K562 (cell line): ENCODE results near the gene EME1. TPM values are rescaled to one million over a fixed set of nuclear protein-coding genes. Genes with fewer than 3 reads are reported as not detected.

Experiments
- ADNP ChIP-seq: fragments of 200-800 bp; sonication (Bioruptor generic); IDR thresholded peaks from 2 replicates; pipeline ENCODE4 v1.6.1; 2016; ENCODE audit warnings: missing genetic modification characterization, missing compliant biosample characterization
- ATF6 ChIP-seq: sonication (generic); formaldehyde crosslinking; IDR thresholded peaks from 2 replicates; pipeline ENCODE4 v1.4.0; 2020; ENCODE audit warnings: mild to moderate bottlenecking, missing genetic modification reagents
- CSDE1 ChIP-seq, 2 experiments: fragments of 450-650 bp; IDR thresholded peaks; 2 replicates each; pipeline ENCODE4 v1.6.1; 2016; ENCODE audit warnings: mild to moderate bottlenecking in 1 of 2
- ELF1 ChIP-seq: fragments of 200-800 bp; sonication (Bioruptor generic); IDR thresholded peaks from 2 replicates; pipeline ENCODE4 v1.6.1; 2016; ENCODE audit warnings: missing genetic modification characterization, missing compliant biosample characterization
- LEF1 ChIP-seq: fragments of 450-650 bp; IDR thresholded peaks from 2 replicates; pipeline ENCODE4 v1.6.1; 2016; ENCODE audit warnings: mild to moderate bottlenecking
- NFATC3 ChIP-seq: fragments of 450-650 bp; IDR thresholded peaks from 2 replicates; pipeline ENCODE4 v1.6.1; 2017; ENCODE audit warnings: mild to moderate bottlenecking
- PTRF ChIP-seq: fragments of 450-650 bp; IDR thresholded peaks from 2 replicates; pipeline ENCODE4 v1.6.1; 2016; ENCODE audit warnings: mild to moderate bottlenecking, missing genetic modification characterization, missing compliant biosample characterization
- SIN3A ChIP-seq, 2 experiments: fragments of 150-350 bp in 1 of 2; IDR thresholded peaks; 2 replicates each; pipeline ENCODE4 v1.6.1; 2011 to 2016; ENCODE audit warnings: borderline replicate concordance in 2 of 2, low read depth in 2 of 2, low read length in 2 of 2, mild to moderate bottlenecking in 2 of 2, moderate library complexity in 2 of 2; ENCODE audit not compliant: control insufficient read depth in 1 of 2
- SMARCC2 ChIP-seq: fragments of 450-650 bp; IDR thresholded peaks from 2 replicates; pipeline ENCODE4 v1.6.1; 2017; ENCODE audit warnings: antibody characterized with exemption, moderate library complexity, mild to moderate bottlenecking, low read depth
- ZNF124 ChIP-seq: sonication (generic); formaldehyde crosslinking; IDR thresholded peaks from 2 replicates; pipeline ENCODE4 v1.8.1; 2022; ENCODE audit warnings: missing genetic modification reagents
- ZNF311 ChIP-seq: fragments of 250-450 bp; sonication (Bioruptor Pico); IDR thresholded peaks from 2 replicates; pipeline ENCODE4 v1.4.0; 2020; ENCODE audit warnings: mild to moderate bottlenecking, moderate library complexity
- ZSCAN32 ChIP-seq: fragments of 450-650 bp; formaldehyde crosslinking; IDR thresholded peaks from 2 replicates; pipeline ENCODE4 v1.4.0; 2020; ENCODE audit warnings: mild to moderate bottlenecking, moderate library complexity
- polyA plus RNA-seq, 8 experiments: library from polyadenylated mRNA; depleted of rRNA in 4 of 8; stranded (reverse) in 5 of 8; unstranded in 3 of 8; fragments of >200 nt; fragmentation: Nextera tagmentation in 2 of 8; fragmentation: Illumina TruSeq in 1 of 8; extraction: Ambion mirVana in 2 of 8; extraction: Trizol in 1 of 8; gene quantifications; 2 replicates each; pipeline versions ENCODE4 v1.2.1 to v1.2.3, GENCODE V29; 2011 to 2014; ENCODE audit warnings: inconsistent platforms in 1 of 8, missing spikeins in 1 of 8
- total RNA-seq, 7 experiments: library from RNA; depleted of rRNA in 6 of 7; stranded (reverse); fragments of >200 nt in 6 of 7; fragmentation: Illumina TruSeq in 2 of 7; extraction: Trizol in 2 of 7; gene quantifications; 2 replicates each; pipeline versions ENCODE4 v1.2.1 to v1.2.3, GENCODE V29; 2011 to 2021; ENCODE audit warnings: low replicate concordance in 1 of 7
- TF ChIP-seq, protein P1 (sequence below): sonication (generic); formaldehyde crosslinking; IDR thresholded peaks from 2 replicates; pipeline ENCODE4 v1.8.1; 2023; ENCODE audit warnings: mild to moderate bottlenecking, missing genetic modification reagents
- TF ChIP-seq, protein P2 (sequence below): fragments of 450-650 bp; IDR thresholded peaks from 2 replicates; pipeline ENCODE4 v1.6.1; 2018; ENCODE audit warnings: mild to moderate bottlenecking, low read depth; ENCODE audit not compliant: partially characterized antibody
- TF ChIP-seq, protein P3 (sequence below): conservative IDR thresholded peaks from 2 replicates; pipeline ENCODE4 v1.6.1; 2011; ENCODE audit warnings: low read depth, mild to moderate bottlenecking, low read length; ENCODE audit not compliant: control insufficient read depth
- TF ChIP-seq, protein P4 (sequence below): fragments of 200-800 bp; sonication (Bioruptor generic); IDR thresholded peaks from 2 replicates; pipeline ENCODE4 v1.6.1; 2017; ENCODE audit warnings: missing genetic modification characterization, missing compliant biosample characterization
- TF ChIP-seq, protein P5 (sequence below): fragments of 250-450 bp; sonication (Bioruptor Pico); IDR thresholded peaks from 2 replicates; pipeline ENCODE4 v1.8.0; 2021; ENCODE audit warnings: moderate library complexity, mild to moderate bottlenecking, inconsistent platforms

EME1 gene
- total and polyA plus RNA-seq, 9 of the 15 experiments (the other 6 are each of a cell fraction or from before 2014, with no cell fraction given), result 14.6 to 44.1 (median 24.0) TPM

DNA sequence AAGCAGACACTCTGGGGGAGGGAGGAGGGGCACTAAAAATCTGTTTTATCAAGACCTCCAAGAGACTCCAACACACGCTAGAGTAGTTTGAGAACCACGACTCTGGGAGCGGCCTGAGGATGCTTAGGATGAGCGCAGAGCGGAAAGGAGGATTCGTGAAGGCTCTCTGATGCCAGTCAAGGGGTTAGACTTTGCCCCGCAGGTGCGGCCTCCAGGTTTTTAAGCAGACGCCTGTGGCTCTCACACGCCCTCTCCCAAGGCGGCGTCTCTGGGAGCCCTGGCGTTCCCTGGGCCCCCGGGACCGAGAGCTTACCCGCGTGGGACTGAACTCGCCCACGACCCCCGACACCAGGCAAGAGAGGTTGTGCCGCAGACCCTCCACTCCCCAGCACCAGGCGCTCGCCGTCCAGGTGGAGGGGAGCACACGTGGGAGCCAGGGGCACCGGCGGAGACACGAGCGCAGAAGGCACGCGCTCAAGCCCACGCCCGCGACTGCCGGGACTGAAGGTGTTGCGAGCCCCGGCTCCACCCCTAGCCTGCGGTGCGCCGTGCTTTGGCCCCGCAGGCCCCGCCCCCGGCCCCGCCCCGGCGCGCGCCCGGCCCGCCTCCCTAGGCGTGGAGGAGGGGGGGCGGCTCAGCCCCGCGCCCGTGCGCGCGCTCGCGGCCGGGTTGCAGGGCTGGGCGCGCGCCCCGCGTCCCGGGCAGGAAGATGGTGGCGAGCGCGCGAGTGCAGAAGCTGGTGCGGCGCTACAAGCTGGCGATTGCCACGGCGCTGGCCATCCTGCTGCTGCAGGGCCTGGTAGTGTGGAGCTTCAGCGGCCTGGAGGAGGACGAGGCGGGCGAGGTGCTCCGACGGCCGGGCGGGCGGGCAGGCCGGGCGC is 27.4 kb upstream of the EME1 start, which contains the start of gene XYLT2 (continued):
- TF ChIP-seq ELF1 (tag), result no peak
- no peak for TF ChIP-seq NFATC3
- TF ChIP-seq ZNF124 (CRISPR knock-in tag), result no peak
- no peak for TF ChIP-seq ADNP (tag)
- TF ChIP-seq ZNF311 (CRISPR knock-in tag), result no peak
- TF ChIP-seq PTRF, result no peak
- TF ChIP-seq, protein P1, sequence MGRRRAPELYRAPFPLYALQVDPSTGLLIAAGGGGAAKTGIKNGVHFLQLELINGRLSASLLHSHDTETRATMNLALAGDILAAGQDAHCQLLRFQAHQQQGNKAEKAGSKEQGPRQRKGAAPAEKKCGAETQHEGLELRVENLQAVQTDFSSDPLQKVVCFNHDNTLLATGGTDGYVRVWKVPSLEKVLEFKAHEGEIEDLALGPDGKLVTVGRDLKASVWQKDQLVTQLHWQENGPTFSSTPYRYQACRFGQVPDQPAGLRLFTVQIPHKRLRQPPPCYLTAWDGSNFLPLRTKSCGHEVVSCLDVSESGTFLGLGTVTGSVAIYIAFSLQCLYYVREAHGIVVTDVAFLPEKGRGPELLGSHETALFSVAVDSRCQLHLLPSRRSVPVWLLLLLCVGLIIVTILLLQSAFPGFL (CRISPR knock-in tag), result no peak
- TF ChIP-seq, protein P2, sequence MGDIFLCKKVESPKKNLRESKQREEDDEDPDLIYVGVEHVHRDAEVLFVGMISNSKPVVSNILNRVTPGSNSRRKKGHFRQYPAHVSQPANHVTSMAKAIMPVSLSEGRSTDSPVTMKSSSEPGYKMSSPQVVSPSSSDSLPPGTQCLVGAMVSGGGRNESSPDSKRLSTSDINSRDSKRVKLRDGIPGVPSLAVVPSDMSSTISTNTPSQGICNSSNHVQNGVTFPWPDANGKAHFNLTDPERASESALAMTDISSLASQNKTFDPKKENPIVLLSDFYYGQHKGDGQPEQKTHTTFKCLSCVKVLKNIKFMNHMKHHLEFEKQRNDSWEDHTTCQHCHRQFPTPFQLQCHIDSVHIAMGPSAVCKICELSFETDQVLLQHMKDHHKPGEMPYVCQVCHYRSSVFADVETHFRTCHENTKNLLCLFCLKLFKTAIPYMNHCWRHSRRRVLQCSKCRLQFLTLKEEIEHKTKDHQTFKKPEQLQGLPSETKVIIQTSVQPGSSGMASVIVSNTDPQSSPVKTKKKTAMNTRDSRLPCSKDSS, result no peak
- no peak for TF ChIP-seq ZSCAN32 (CRISPR knock-in tag)
- TF ChIP-seq CSDE1 (IDR thresholded peaks at IDR 0.05), result no peak
- TF ChIP-seq, protein P3, sequence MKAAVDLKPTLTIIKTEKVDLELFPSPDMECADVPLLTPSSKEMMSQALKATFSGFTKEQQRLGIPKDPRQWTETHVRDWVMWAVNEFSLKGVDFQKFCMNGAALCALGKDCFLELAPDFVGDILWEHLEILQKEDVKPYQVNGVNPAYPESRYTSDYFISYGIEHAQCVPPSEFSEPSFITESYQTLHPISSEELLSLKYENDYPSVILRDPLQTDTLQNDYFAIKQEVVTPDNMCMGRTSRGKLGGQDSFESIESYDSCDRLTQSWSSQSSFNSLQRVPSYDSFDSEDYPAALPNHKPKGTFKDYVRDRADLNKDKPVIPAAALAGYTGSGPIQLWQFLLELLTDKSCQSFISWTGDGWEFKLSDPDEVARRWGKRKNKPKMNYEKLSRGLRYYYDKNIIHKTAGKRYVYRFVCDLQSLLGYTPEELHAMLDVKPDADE, result no peak
- no peak for TF ChIP-seq SMARCC2
- TF ChIP-seq, protein P4, sequence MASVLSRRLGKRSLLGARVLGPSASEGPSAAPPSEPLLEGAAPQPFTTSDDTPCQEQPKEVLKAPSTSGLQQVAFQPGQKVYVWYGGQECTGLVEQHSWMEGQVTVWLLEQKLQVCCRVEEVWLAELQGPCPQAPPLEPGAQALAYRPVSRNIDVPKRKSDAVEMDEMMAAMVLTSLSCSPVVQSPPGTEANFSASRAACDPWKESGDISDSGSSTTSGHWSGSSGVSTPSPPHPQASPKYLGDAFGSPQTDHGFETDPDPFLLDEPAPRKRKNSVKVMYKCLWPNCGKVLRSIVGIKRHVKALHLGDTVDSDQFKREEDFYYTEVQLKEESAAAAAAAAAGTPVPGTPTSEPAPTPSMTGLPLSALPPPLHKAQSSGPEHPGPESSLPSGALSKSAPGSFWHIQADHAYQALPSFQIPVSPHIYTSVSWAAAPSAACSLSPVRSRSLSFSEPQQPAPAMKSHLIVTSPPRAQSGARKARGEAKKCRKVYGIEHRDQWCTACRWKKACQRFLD (CRISPR knock-in tag), result peak; percentile 83; the same call in 1 of the 2 replicates
- no peak for TF ChIP-seq SIN3A (IDR thresholded peaks at IDR 0.05; ENCODE audit: borderline replicate concordance in 2 of 2, control insufficient read depth in 1 of 2, low read depth in 2 of 2, low read length in 2 of 2)
- no peak for TF ChIP-seq LEF1
- peak; percentile 19; the same call in 1 of the 2 replicates for TF ChIP-seq ATF6 (CRISPR knock-in tag)
- TF ChIP-seq, protein P5, sequence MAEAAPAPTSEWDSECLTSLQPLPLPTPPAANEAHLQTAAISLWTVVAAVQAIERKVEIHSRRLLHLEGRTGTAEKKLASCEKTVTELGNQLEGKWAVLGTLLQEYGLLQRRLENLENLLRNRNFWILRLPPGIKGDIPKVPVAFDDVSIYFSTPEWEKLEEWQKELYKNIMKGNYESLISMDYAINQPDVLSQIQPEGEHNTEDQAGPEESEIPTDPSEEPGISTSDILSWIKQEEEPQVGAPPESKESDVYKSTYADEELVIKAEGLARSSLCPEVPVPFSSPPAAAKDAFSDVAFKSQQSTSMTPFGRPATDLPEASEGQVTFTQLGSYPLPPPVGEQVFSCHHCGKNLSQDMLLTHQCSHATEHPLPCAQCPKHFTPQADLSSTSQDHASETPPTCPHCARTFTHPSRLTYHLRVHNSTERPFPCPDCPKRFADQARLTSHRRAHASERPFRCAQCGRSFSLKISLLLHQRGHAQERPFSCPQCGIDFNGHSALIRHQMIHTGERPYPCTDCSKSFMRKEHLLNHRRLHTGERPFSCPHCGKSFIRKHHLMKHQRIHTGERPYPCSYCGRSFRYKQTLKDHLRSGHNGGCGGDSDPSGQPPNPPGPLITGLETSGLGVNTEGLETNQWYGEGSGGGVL (CRISPR knock-in tag), result no peak
